Measurements from ENCODE around the gene RNF13. TPM values are rescaled to one million over a fixed set of nuclear protein-coding genes. Genes with fewer than 3 reads are reported as not detected.

Gene RNF13
- total and polyA plus RNA-seq, 2 donors (not counting 1 experiment from before 2014, with no cell fraction given), result 57.4 to 81.7 TPM

- no peaks in the 10 kb centered on the region for H3K9me3 ChIP-seq (ENCODE audit: control insufficient read depth, insufficient read depth, low read depth, low read length)
- TF ChIP-seq CTCF (conservative IDR thresholded peaks at IDR 0.05 in 1 of 2, IDR thresholded peaks at IDR 0.05 in 1 of 2; ENCODE audit: low read depth in 1 of 2, low read length in 2 of 2), result no peak
- TF ChIP-seq EZH2 (IDR thresholded peaks at IDR 0.05; ENCODE audit: low read length, missing control alignments), result no peak
- no peaks in the 10 kb centered on the region for H4K20me1 ChIP-seq (ENCODE audit: control insufficient read depth, extremely low read depth, insufficient read depth, low read length)
- no peak overlapping the region for H3K27ac ChIP-seq (ENCODE audit: insufficient read depth, low read length)
- H3K4me1 ChIP-seq (ENCODE audit: control insufficient read depth, extremely low read depth, insufficient read depth, low read length), result no peaks in the 10 kb centered on the region
- H2AFZ ChIP-seq (ENCODE audit: low read length), result no peak overlapping the region
- H3K79me2 ChIP-seq (ENCODE audit: control insufficient read depth, insufficient read depth, low read length), result no peaks in the 10 kb centered on the region
- no peaks in the 10 kb centered on the region for H3K27me3 ChIP-seq (ENCODE audit: control insufficient read depth, insufficient read depth, low read length)
- no peak overlapping the region for H3K4me3 ChIP-seq (replicated peaks in 1 of 4; ENCODE audit: control extremely low read depth in 1 of 4, insufficient read depth in 1 of 4, low read depth in 3 of 4, low read length in 4 of 4)
- no peak overlapping the region for H3K9ac ChIP-seq (ENCODE audit: insufficient read depth, low read length)
- no peak overlapping the region for H3K4me2 ChIP-seq (ENCODE audit: extremely low read depth, insufficient read depth, low read length)
- no peaks in the 10 kb centered on the region for H3K36me3 ChIP-seq (ENCODE audit: control insufficient read depth, insufficient read depth, low read length)
- no peak for DNase-seq (ENCODE audit: low read depth in 2 of 2)
Measured at GRCh38 chr3:149845570-149846244, 32.7 kb downstream of the RNF13 start.

GRCh38 chr3:149848238-149848637 lies 35.2 kb downstream of the RNF13 start:
- no peak for DNase-seq (ENCODE audit: low read depth in 2 of 2)
- Histone ChIP-seq H3K9me3 (ENCODE audit: control insufficient read depth, insufficient read depth, low read depth, low read length) (no peaks in the 10 kb centered on the region), H3K27me3 (ENCODE audit: control insufficient read depth, insufficient read depth, low read length) (no peaks in the 10 kb centered on the region), H3K4me3 (replicated peaks in 1 of 4; ENCODE audit: control extremely low read depth in 1 of 4, insufficient read depth in 1 of 4, low read depth in 3 of 4, low read length in 4 of 4) (no peak overlapping the region), H3K4me2 (ENCODE audit: extremely low read depth, insufficient read depth, low read length) (no peak overlapping the region), H3K36me3 (ENCODE audit: control insufficient read depth, insufficient read depth, low read length) (no peaks in the 10 kb centered on the region), H3K4me1 (ENCODE audit: control insufficient read depth, extremely low read depth, insufficient read depth, low read length) (no peaks in the 10 kb centered on the region), H2AFZ (ENCODE audit: low read length) (no peak overlapping the region), H3K9ac (ENCODE audit: insufficient read depth, low read length) (no peak overlapping the region), H3K79me2 (ENCODE audit: control insufficient read depth, insufficient read depth, low read length) (no peaks in the 10 kb centered on the region), H4K20me1 (ENCODE audit: control insufficient read depth, extremely low read depth, insufficient read depth, low read length) (no peaks in the 10 kb centered on the region), H3K27ac (ENCODE audit: insufficient read depth, low read length) (no peak overlapping the region)
- TF ChIP-seq CTCF (conservative IDR thresholded peaks at IDR 0.05 in 1 of 2, IDR thresholded peaks at IDR 0.05 in 1 of 2; ENCODE audit: low read depth in 1 of 2, low read length in 2 of 2) (no peak), EZH2 (IDR thresholded peaks at IDR 0.05; ENCODE audit: low read length, missing control alignments) (no peak)

- no peaks in the 10 kb centered on the region for H3K4me1 ChIP-seq (ENCODE audit: control insufficient read depth, extremely low read depth, insufficient read depth, low read length)
- H3K9me3 ChIP-seq (ENCODE audit: control insufficient read depth, insufficient read depth, low read depth, low read length), result no peaks in the 10 kb centered on the region
- H3K79me2 ChIP-seq (ENCODE audit: control insufficient read depth, insufficient read depth, low read length), result no peaks in the 10 kb centered on the region
- no peak overlapping the region for H3K9ac ChIP-seq (ENCODE audit: insufficient read depth, low read length)
- H4K20me1 ChIP-seq (ENCODE audit: control insufficient read depth, extremely low read depth, insufficient read depth, low read length), result no peaks in the 10 kb centered on the region
- H3K4me3 ChIP-seq (replicated peaks in 1 of 4; ENCODE audit: control extremely low read depth in 1 of 4, insufficient read depth in 1 of 4, low read depth in 3 of 4, low read length in 4 of 4), result no peak overlapping the region
- H3K27me3 ChIP-seq (ENCODE audit: control insufficient read depth, insufficient read depth, low read length), result no peaks in the 10 kb centered on the region
- DNase-seq (ENCODE audit: low read depth in 2 of 2), result no peak
- no peaks in the 10 kb centered on the region for H3K36me3 ChIP-seq (ENCODE audit: control insufficient read depth, insufficient read depth, low read length)
- no peak overlapping the region for H3K4me2 ChIP-seq (ENCODE audit: extremely low read depth, insufficient read depth, low read length)
- no peak overlapping the region for H3K27ac ChIP-seq (ENCODE audit: insufficient read depth, low read length)
- H2AFZ ChIP-seq (ENCODE audit: low read length), result no peak overlapping the region
- TF ChIP-seq EZH2 (IDR thresholded peaks at IDR 0.05; ENCODE audit: low read length, missing control alignments) (no peak), CTCF (conservative IDR thresholded peaks at IDR 0.05 in 1 of 2, IDR thresholded peaks at IDR 0.05 in 1 of 2; ENCODE audit: low read depth in 1 of 2, low read length in 2 of 2) (no peak)
Measured at GRCh38 chr3:149848688-149849087, 35.7 kb downstream of the RNF13 start.

Data from fibroblast of lung (primary cell).